ENCODE measurements around the gene CDK5RAP2.

The CDK5RAP2 gene

GRCh38 chr9:120383999-120384924 lies 195.7 kb downstream of the CDK5RAP2 start:
- Histone ChIP-seq H3K9ac (ENCODE audit: low read depth, low read length, poor library complexity, severe bottlenecking) (no peak overlapping the region), H2AFZ (ENCODE audit: low read length) (no peak overlapping the region), H4K20me1 (ENCODE audit: insufficient read depth, low read length, poor library complexity, severe bottlenecking) (no peaks in the 10 kb centered on the region)

GRCh38 chr9:120383611-120383998 lies 196.4 kb downstream of the CDK5RAP2 start:
- Histone ChIP-seq H3K9me3 (ENCODE audit: insufficient read depth, low read depth, low read length) (no peaks in the 10 kb centered on the region), H3K9me2 (replicated peaks; ENCODE audit: low read depth, low read length) (no peaks in the 10 kb centered on the region), H3K4me3 (ENCODE audit: low read length, poor library complexity, severe bottlenecking) (no peak overlapping the region), H2AFZ (ENCODE audit: low read length) (no peak overlapping the region), H3K4me2 (ENCODE audit: low read depth, low read length, poor library complexity, severe bottlenecking) (no peak overlapping the region), H3K79me2 (ENCODE audit: insufficient read depth, low read length) (no peaks in the 10 kb centered on the region), H3K27me3 (ENCODE audit: insufficient read depth, low read length, poor library complexity, severe bottlenecking) (no peaks in the 10 kb centered on the region), H3K4me1 (ENCODE audit: insufficient read depth, low read length, poor library complexity, severe bottlenecking) (peaks cover 14% of the 10 kb centered on the region), H3F3A (ENCODE audit: low read depth) (no peaks in the 10 kb centered on the region), H4K20me1 (ENCODE audit: insufficient read depth, low read length, poor library complexity, severe bottlenecking) (no peaks in the 10 kb centered on the region), H3K36me3 (ENCODE audit: insufficient read depth, low read length) (peaks cover 11% of the 10 kb centered on the region; the same call in 1 of the 2 replicates), H3K9ac (ENCODE audit: low read depth, low read length, poor library complexity, severe bottlenecking) (no peak overlapping the region)
- no peak for TF ChIP-seq CTCF (conservative IDR thresholded peaks at IDR 0.05; ENCODE audit: low read length)
- TF ChIP-seq EZH2phosphoT487 (IDR thresholded peaks at IDR 0.05; ENCODE audit: borderline replicate concordance): no peak

More at GRCh38 chr9:120383999-120384924, 195.7 kb downstream of the CDK5RAP2 start:
- Histone ChIP-seq H3K36me3 (ENCODE audit: insufficient read depth, low read length) (peaks cover 18% of the 10 kb centered on the region; the same call in 1 of the 2 replicates), H3K9me3 (ENCODE audit: insufficient read depth, low read depth, low read length) (no peaks in the 10 kb centered on the region), H3K9me2 (replicated peaks; ENCODE audit: low read depth, low read length) (no peaks in the 10 kb centered on the region), H3K27me3 (ENCODE audit: insufficient read depth, low read length, poor library complexity, severe bottlenecking) (no peaks in the 10 kb centered on the region), H3K4me2 (ENCODE audit: low read depth, low read length, poor library complexity, severe bottlenecking) (no peak overlapping the region), H3K4me1 (ENCODE audit: insufficient read depth, low read length, poor library complexity, severe bottlenecking) (peaks cover 14% of the 10 kb centered on the region), H3K4me3 (ENCODE audit: low read length, poor library complexity, severe bottlenecking) (no peak overlapping the region), H3K79me2 (ENCODE audit: insufficient read depth, low read length) (no peaks in the 10 kb centered on the region), H3F3A (ENCODE audit: low read depth) (no peaks in the 10 kb centered on the region)
- TF ChIP-seq CTCF (conservative IDR thresholded peaks at IDR 0.05; ENCODE audit: low read length) (no peak), EZH2phosphoT487 (IDR thresholded peaks at IDR 0.05; ENCODE audit: borderline replicate concordance) (no peak)

- H4K20me1 ChIP-seq (ENCODE audit: insufficient read depth, low read length, poor library complexity, severe bottlenecking): no peaks in the 10 kb centered on the region
- H3K9me2 ChIP-seq (replicated peaks; ENCODE audit: low read depth, low read length): no peaks in the 10 kb centered on the region
- no peaks in the 10 kb centered on the region for H3F3A ChIP-seq (ENCODE audit: low read depth)
- H2AFZ ChIP-seq (ENCODE audit: low read length): no peak overlapping the region
- no peaks in the 10 kb centered on the region for H3K27me3 ChIP-seq (ENCODE audit: insufficient read depth, low read length, poor library complexity, severe bottlenecking)
- no peaks in the 10 kb centered on the region for H3K79me2 ChIP-seq (ENCODE audit: insufficient read depth, low read length)
- no peak overlapping the region for H3K4me3 ChIP-seq (ENCODE audit: low read length, poor library complexity, severe bottlenecking)
- H3K4me1 ChIP-seq (ENCODE audit: insufficient read depth, low read length, poor library complexity, severe bottlenecking): peaks cover 8% of the 10 kb centered on the region
- TF ChIP-seq EZH2phosphoT487 (IDR thresholded peaks at IDR 0.05; ENCODE audit: borderline replicate concordance) (no peak), CTCF (conservative IDR thresholded peaks at IDR 0.05; ENCODE audit: low read length) (no peak)
- no peak overlapping the region for H3K9ac ChIP-seq (ENCODE audit: low read depth, low read length, poor library complexity, severe bottlenecking)
- H3K9me3 ChIP-seq (ENCODE audit: insufficient read depth, low read depth, low read length): no peaks in the 10 kb centered on the region
- no peak overlapping the region for H3K4me2 ChIP-seq (ENCODE audit: low read depth, low read length, poor library complexity, severe bottlenecking)
- H3K36me3 ChIP-seq (ENCODE audit: insufficient read depth, low read length): no peaks in the 10 kb centered on the region
Measured at GRCh38 chr9:120382453-120382852, 197.5 kb downstream of the CDK5RAP2 start.
